GM12878 (cell line): ENCODE measurements around the gene NKTR. TPM values are rescaled to one million over a fixed set of nuclear protein-coding genes. Genes with fewer than 3 reads are reported as not detected.

Source experiments
- BHLHE40 ChIP-seq, 2 experiments: fragments of 450-650 bp in 1 of 2; IDR thresholded peaks; 2 replicates each; pipeline ENCODE4 v1.6.1; 2011 to 2017; ENCODE audit warnings: low read depth in 2 of 2, borderline replicate concordance in 1 of 2, improper control_type of control experiment in 1 of 2, low read length in 1 of 2, mild to moderate bottlenecking in 1 of 2
- CHD2 ChIP-seq: IDR thresholded peaks from 2 replicates; pipeline ENCODE4 v1.6.1; 2011; ENCODE audit warnings: low read depth, low read length, improper control_type of control experiment, borderline replicate concordance
- EGR1 ChIP-seq, 2 experiments: IDR thresholded peaks; 1 replicate in 1 of 2; 2 replicates in 1 of 2; pipeline ENCODE4 v1.6.1; 2011 to 2012; ENCODE audit warnings: low read depth in 2 of 2, low read length in 2 of 2, borderline replicate concordance in 1 of 2, mild to moderate bottlenecking in 1 of 2, moderate library complexity in 1 of 2
- ESRRA ChIP-seq: IDR thresholded peaks from 2 replicates; pipeline ENCODE4 v1.6.1; 2012; ENCODE audit warnings: mild to moderate bottlenecking, low read length, improper control_type of control experiment
- GABPA ChIP-seq: IDR thresholded peaks from 2 replicates; pipeline ENCODE4 v1.6.1; 2014; ENCODE audit warnings: antibody characterized with exemption, low read depth, mild to moderate bottlenecking, inconsistent platforms
- GATAD2B ChIP-seq: fragments of 450-650 bp; conservative IDR thresholded peaks from 2 replicates; pipeline ENCODE4 v1.6.1; 2017; ENCODE audit warnings: low read depth, mild to moderate bottlenecking, moderate library complexity
- IRF4 ChIP-seq: IDR thresholded peaks from 2 replicates; pipeline ENCODE4 v1.6.1; 2011; ENCODE audit warnings: low read depth, low read length
- KAT2A ChIP-seq: conservative IDR thresholded peaks from 2 replicates; pipeline ENCODE4 v1.6.1; 2011; ENCODE audit warnings: low read depth, low read length; ENCODE audit not compliant: control insufficient read depth
- KDM1A ChIP-seq: fragments of 200-600 bp; sonication (generic); IDR thresholded peaks from 2 replicates; pipeline ENCODE4 v1.6.1; 2016; ENCODE audit warnings: borderline replicate concordance
- LARP7 ChIP-seq: fragments of 450-650 bp; IDR thresholded peaks from 2 replicates; pipeline ENCODE4 v1.6.1; 2017; ENCODE audit warnings: mild to moderate bottlenecking
- MXI1 ChIP-seq: fragments of 150-350 bp; IDR thresholded peaks from 2 replicates; pipeline ENCODE4 v1.6.1; 2011; ENCODE audit warnings: low read depth, mild to moderate bottlenecking, inconsistent platforms, low read length, improper control_type of control experiment
- PAX5 ChIP-seq: IDR thresholded peaks from 2 replicates; pipeline ENCODE4 v1.6.1; 2011; ENCODE audit warnings: low read depth, low read length, borderline replicate concordance
- RAD21 ChIP-seq: IDR thresholded peaks from 2 replicates; pipeline ENCODE4 v1.6.1; 2011; ENCODE audit warnings: mild to moderate bottlenecking, low read depth, low read length, moderate library complexity; ENCODE audit not compliant: insufficient read depth
- SIN3A ChIP-seq: IDR thresholded peaks from 2 replicates; pipeline ENCODE4 v1.6.1; 2012; ENCODE audit warnings: low read depth, low read length, improper control_type of control experiment
- SP1 ChIP-seq: IDR thresholded peaks from one replicate; pipeline ENCODE4 v1.6.1; 2011; ENCODE audit warnings: low read depth, low read length
- STAT1 ChIP-seq: fragments of 450-650 bp; conservative IDR thresholded peaks from 2 replicates; pipeline ENCODE4 v1.6.1; 2014; ENCODE audit warnings: antibody characterized with exemption, mild to moderate bottlenecking
- ZBTB40 ChIP-seq: fragments of 450-650 bp; IDR thresholded peaks from 2 replicates; pipeline ENCODE4 v1.6.1; 2016; ENCODE audit warnings: mild to moderate bottlenecking, moderate library complexity, borderline replicate concordance
- ZSCAN29 ChIP-seq: fragments of 450-650 bp; IDR thresholded peaks from 2 replicates; pipeline ENCODE4 v1.6.1; 2017; ENCODE audit warnings: mild to moderate bottlenecking, moderate library complexity
- polyA plus RNA-seq, 11 experiments: library from polyadenylated mRNA; depleted of rRNA in 4 of 11; unstranded in 6 of 11; stranded (reverse) in 5 of 11; fragments of >200 nt; fragmentation: Nextera tagmentation in 4 of 11; fragmentation: Illumina TruSeq in 1 of 11; extraction: Ambion mirVana in 4 of 11; extraction: Trizol in 1 of 11; gene quantifications; 1 replicate in 1 of 11; 2 replicates in 10 of 11; pipeline versions ENCODE4 v1.2.1 to v1.2.3, GENCODE V29; 2011 to 2016; ENCODE audit warnings: inconsistent platforms in 2 of 11, missing spikeins in 2 of 11, low read depth in 1 of 11
- total RNA-seq, 4 experiments: library from RNA; depleted of rRNA in 3 of 4; stranded (reverse); fragments of >200 nt in 3 of 4; fragmentation: Illumina TruSeq in 1 of 4; extraction: Trizol in 1 of 4; gene quantifications; 2 replicates each; pipeline versions ENCODE4 v1.2.1 to v1.2.3, GENCODE V29; 2013 to 2021
- TF ChIP-seq, protein P1 (sequence below): fragments of 450-650 bp; IDR thresholded peaks from 2 replicates; pipeline ENCODE4 v1.6.1; 2017; ENCODE audit warnings: mild to moderate bottlenecking
- TF ChIP-seq, protein P2 (sequence below): fragments of 450-650 bp; IDR thresholded peaks from 2 replicates; pipeline ENCODE4 v1.6.1; 2014; ENCODE audit warnings: mild to moderate bottlenecking
- TF ChIP-seq, protein P3 (sequence below): IDR thresholded peaks from 2 replicates; pipeline ENCODE4 v1.6.1; 2012; ENCODE audit warnings: low read depth, low read length, improper control_type of control experiment

Gene NKTR
- total and polyA plus RNA-seq, 10 of the 15 experiments (the other 5 are each of a cell fraction or from before 2014, with no cell fraction given) = 15.3 to 91.9 (median 55.3) TPM

GRCh38 chr3:42581709-42582473 is 18.6 kb upstream of the NKTR start, which contains the start of gene SEC22C (continued):
- TF ChIP-seq ZBTB40 (peak; percentile 74), BHLHE40 (IDR thresholded peaks at IDR 0.05; ENCODE audit: borderline replicate concordance in 1 of 2, low read depth in 2 of 2, low read length in 1 of 2) (peak; percentile 55 to 79; a peak in 3 of 4 replicates), PAX5 (peak; percentile 5; the same call in 1 of the 2 replicates), EGR1 (IDR thresholded peaks at IDR 0.05; ENCODE audit: borderline replicate concordance in 1 of 2, low read depth in 2 of 2, low read length in 2 of 2) (peak in 1 of 2 experiments; percentile 48; a peak in 1 of 3 replicates), ESRRA (no peak), STAT1 (0 out of 2 replicates have a peak, but pooled peaks have one; percentile 34), IRF4 (no peak), ZSCAN29 (no peak), GATAD2B (peak; percentile 47; the same call in 1 of the 2 replicates), RAD21 (peak; percentile 70), MXI1 (peak; percentile 64), KAT2A (no peak), LARP7 (peak; percentile 40; the same call in 1 of the 2 replicates), SIN3A (peak; percentile 53; the same call in 1 of the 2 replicates), CHD2 (peak; percentile 72), KDM1A (no peak), SP1 (peak; percentile 76), GABPA (no peak)
- TF ChIP-seq, protein P1, sequence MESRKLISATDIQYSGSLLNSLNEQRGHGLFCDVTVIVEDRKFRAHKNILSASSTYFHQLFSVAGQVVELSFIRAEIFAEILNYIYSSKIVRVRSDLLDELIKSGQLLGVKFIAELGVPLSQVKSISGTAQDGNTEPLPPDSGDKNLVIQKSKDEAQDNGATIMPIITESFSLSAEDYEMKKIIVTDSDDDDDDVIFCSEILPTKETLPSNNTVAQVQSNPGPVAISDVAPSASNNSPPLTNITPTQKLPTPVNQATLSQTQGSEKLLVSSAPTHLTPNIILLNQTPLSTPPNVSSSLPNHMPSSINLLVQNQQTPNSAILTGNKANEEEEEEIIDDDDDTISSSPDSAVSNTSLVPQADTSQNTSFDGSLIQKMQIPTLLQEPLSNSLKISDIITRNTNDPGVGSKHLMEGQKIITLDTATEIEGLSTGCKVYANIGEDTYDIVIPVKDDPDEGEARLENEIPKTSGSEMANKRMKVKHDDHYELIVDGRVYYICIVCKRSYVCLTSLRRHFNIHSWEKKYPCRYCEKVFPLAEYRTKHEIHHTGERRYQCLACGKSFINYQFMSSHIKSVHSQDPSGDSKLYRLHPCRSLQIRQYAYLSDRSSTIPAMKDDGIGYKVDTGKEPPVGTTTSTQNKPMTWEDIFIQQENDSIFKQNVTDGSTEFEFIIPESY = no peak
- TF ChIP-seq, protein P2, sequence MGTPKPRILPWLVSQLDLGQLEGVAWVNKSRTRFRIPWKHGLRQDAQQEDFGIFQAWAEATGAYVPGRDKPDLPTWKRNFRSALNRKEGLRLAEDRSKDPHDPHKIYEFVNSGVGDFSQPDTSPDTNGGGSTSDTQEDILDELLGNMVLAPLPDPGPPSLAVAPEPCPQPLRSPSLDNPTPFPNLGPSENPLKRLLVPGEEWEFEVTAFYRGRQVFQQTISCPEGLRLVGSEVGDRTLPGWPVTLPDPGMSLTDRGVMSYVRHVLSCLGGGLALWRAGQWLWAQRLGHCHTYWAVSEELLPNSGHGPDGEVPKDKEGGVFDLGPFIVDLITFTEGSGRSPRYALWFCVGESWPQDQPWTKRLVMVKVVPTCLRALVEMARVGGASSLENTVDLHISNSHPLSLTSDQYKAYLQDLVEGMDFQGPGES = 0 out of 2 replicates have a peak, but pooled peaks have one; percentile 41
- TF ChIP-seq, protein P3, sequence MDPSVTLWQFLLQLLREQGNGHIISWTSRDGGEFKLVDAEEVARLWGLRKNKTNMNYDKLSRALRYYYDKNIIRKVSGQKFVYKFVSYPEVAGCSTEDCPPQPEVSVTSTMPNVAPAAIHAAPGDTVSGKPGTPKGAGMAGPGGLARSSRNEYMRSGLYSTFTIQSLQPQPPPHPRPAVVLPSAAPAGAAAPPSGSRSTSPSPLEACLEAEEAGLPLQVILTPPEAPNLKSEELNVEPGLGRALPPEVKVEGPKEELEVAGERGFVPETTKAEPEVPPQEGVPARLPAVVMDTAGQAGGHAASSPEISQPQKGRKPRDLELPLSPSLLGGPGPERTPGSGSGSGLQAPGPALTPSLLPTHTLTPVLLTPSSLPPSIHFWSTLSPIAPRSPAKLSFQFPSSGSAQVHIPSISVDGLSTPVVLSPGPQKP = no peak
